KMS-11 (cell line): ENCODE measurements around the gene PROC.

Experiments used
- H2AFZ ChIP-seq: fragments of 200-600 bp; sonication (generic); 2 replicates; pipeline ENCODE4 v1.6.1; 2016; ENCODE audit warnings: antibody characterized with exemption, mixed run types, low read depth
- H3K27ac ChIP-seq: fragments of 200-600 bp; sonication (generic); 2 replicates; pipeline ENCODE4 v1.6.1; 2016; ENCODE audit warnings: mild to moderate bottlenecking, mixed run types
- H3K27me3 ChIP-seq: fragments of 200-600 bp; sonication (generic); 2 replicates; pipeline ENCODE4 v1.6.1; 2017; ENCODE audit warnings: mild to moderate bottlenecking, low read depth, mixed run types, moderate library complexity; ENCODE audit not compliant: insufficient read depth
- H3K36me3 ChIP-seq: fragments of 200-600 bp; sonication (generic); 2 replicates; pipeline ENCODE4 v1.6.1; 2017; ENCODE audit warnings: mild to moderate bottlenecking, mixed run types; ENCODE audit not compliant: insufficient read depth
- H3K4me1 ChIP-seq: fragments of 200-600 bp; sonication (generic); 2 replicates; pipeline ENCODE4 v1.6.1; 2016; ENCODE audit warnings: mild to moderate bottlenecking, low read depth, mixed run types; ENCODE audit not compliant: poor library complexity, severe bottlenecking
- H3K4me2 ChIP-seq: fragments of 200-600 bp; sonication (generic); 2 replicates; pipeline ENCODE4 v1.7.0; 2016; ENCODE audit warnings: mild to moderate bottlenecking, mixed run types
- H3K4me3 ChIP-seq: fragments of 200-600 bp; sonication (generic); IDR thresholded peaks from 2 replicates; pipeline ENCODE4 v1.6.1; 2017; ENCODE audit warnings: low read depth, low read length, mixed read lengths; ENCODE audit not compliant: insufficient read depth
- H3K79me2 ChIP-seq: fragments of 200-600 bp; sonication (generic); 2 replicates; pipeline ENCODE4 v1.6.1; 2016; ENCODE audit warnings: low read depth, mixed run types; ENCODE audit not compliant: insufficient read depth
- H3K9ac ChIP-seq: fragments of 200-600 bp; sonication (generic); 2 replicates; pipeline ENCODE4 v1.6.1; 2016; ENCODE audit warnings: mild to moderate bottlenecking, mixed run types
- H4K20me1 ChIP-seq: fragments of 200-600 bp; sonication (generic); 2 replicates; pipeline ENCODE4 v1.6.1; 2016; ENCODE audit warnings: mild to moderate bottlenecking, mixed run types; ENCODE audit not compliant: insufficient read depth
- TF ChIP-seq, protein P1 (sequence below): fragments of 200-600 bp; sonication (generic); conservative IDR thresholded peaks from 2 replicates; pipeline ENCODE4 v1.6.1; 2017; ENCODE audit warnings: low read depth, mild to moderate bottlenecking, antibody characterized with exemption, low read length, moderate library complexity, mixed read lengths

PROC gene

DNA sequence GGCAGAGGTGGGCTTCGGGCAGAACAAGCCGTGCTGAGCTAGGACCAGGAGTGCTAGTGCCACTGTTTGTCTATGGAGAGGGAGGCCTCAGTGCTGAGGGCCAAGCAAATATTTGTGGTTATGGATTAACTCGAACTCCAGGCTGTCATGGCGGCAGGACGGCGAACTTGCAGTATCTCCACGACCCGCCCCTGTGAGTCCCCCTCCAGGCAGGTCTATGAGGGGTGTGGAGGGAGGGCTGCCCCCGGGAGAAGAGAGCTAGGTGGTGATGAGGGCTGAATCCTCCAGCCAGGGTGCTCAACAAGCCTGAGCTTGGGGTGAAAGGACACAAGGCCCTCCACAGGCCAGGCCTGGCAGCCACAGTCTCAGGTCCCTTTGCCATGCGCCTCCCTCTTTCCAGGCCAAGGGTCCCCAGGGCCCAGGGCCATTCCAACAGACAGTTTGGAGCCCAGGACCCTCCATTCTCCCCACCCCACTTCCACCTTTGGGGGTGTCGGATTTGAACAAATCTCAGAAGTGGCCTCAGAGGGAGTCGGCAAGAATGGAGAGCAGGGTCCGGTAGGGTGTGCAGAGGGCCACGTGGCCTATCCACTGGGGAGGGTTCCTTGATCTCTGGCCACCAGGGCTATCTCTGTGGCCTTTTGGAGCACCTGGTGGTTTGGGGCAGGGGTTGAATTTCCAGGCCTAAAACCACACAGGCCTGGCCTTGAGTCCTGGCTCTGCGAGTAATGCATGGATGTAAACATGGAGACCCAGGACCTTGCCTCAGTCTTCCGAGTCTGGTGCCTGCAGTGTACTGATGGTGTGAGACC lies at the start of gene PROC:
PROC (plus strand) TSS at position 128 of the 812 bp plus-strand sequence. CDS start 1,516 bp downstream, outside the sequence.
- no peak within 1 kb of the TSS for H3K4me3 ChIP-seq
- no peak within 1 kb of the TSS for H3K4me2 ChIP-seq
- TF ChIP-seq, protein P1, sequence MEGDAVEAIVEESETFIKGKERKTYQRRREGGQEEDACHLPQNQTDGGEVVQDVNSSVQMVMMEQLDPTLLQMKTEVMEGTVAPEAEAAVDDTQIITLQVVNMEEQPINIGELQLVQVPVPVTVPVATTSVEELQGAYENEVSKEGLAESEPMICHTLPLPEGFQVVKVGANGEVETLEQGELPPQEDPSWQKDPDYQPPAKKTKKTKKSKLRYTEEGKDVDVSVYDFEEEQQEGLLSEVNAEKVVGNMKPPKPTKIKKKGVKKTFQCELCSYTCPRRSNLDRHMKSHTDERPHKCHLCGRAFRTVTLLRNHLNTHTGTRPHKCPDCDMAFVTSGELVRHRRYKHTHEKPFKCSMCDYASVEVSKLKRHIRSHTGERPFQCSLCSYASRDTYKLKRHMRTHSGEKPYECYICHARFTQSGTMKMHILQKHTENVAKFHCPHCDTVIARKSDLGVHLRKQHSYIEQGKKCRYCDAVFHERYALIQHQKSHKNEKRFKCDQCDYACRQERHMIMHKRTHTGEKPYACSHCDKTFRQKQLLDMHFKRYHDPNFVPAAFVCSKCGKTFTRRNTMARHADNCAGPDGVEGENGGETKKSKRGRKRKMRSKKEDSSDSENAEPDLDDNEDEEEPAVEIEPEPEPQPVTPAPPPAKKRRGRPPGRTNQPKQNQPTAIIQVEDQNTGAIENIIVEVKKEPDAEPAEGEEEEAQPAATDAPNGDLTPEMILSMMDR = no peak
- no peaks in the 10 kb centered on the region for H4K20me1 ChIP-seq
- H3K79me2 ChIP-seq = no peaks in the 10 kb centered on the region
- no peak within 1 kb of the TSS for H3K9ac ChIP-seq
- H2AFZ ChIP-seq = no peak within 1 kb of the TSS
- H3K27ac ChIP-seq = no peak within 1 kb of the TSS
- no peaks in the 10 kb centered on the region for H3K36me3 ChIP-seq
- no peaks in the 10 kb centered on the region for H3K27me3 ChIP-seq
- H3K4me1 ChIP-seq = peaks cover 6% of the 10 kb centered on the region

DNA sequence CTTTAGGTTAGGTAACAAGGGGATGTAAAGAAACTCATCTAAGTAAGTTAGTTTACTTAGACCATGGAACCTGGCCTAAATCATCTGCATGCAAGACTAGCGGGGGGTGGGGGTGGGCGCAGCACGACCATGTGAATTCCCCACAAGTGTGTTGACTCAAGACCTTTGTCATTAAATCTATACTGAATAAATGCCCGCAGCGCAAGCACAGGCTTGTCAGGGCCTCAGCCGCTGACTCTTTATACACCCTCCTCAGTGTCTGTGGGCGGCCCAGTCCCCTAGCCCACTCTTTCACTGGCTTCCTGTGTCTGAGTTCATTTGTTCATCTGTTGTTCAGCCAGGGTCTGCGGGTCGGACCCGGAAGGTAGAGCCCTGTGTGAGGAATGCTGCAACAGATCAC lies 48.2 kb upstream of the PROC start:
- H3K4me2 ChIP-seq = no peak overlapping the region
- TF ChIP-seq, protein P1 = no peak
- no peak overlapping the region for H3K27ac ChIP-seq
- no peak overlapping the region for H2AFZ ChIP-seq
- H3K79me2 ChIP-seq = peaks cover 16% of the 10 kb centered on the region; the same call in 1 of the 2 replicates
- H3K27me3 ChIP-seq = no peaks in the 10 kb centered on the region
- H4K20me1 ChIP-seq = no peaks in the 10 kb centered on the region
- no peaks in the 10 kb centered on the region for H3K36me3 ChIP-seq
- no peak overlapping the region for H3K4me3 ChIP-seq
- no peak overlapping the region for H3K9ac ChIP-seq
- no peaks in the 10 kb centered on the region for H3K4me1 ChIP-seq

DNA sequence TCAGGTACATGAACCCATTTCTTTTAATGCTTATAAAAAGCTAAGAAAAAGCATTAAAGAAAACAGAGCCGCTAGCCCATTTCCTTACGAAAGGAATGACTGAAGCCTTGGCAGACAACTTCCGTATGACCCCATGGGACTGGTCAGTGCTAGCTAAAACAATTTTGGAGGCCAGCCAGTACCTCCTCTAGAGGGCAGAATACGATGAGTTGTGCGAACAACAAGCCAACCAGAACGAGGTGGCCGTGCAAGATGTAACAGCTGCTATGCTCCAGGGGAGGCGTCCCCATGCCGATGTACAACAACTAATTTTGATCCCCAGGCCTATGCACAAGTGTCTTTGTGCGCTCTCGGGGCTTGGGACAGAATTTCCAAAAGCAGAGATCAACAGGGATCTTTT lies 47.2 kb upstream of the PROC start:
- no peak overlapping the region for H3K4me2 ChIP-seq
- no peak overlapping the region for H3K9ac ChIP-seq
- no peak overlapping the region for H2AFZ ChIP-seq
- H3K4me3 ChIP-seq = no peak overlapping the region
- no peaks in the 10 kb centered on the region for H3K36me3 ChIP-seq
- no peaks in the 10 kb centered on the region for H4K20me1 ChIP-seq
- TF ChIP-seq, protein P1 = no peak
- no peaks in the 10 kb centered on the region for H3K27me3 ChIP-seq
- H3K27ac ChIP-seq = no peak overlapping the region
- no peaks in the 10 kb centered on the region for H3K4me1 ChIP-seq
- peaks cover 16% of the 10 kb centered on the region; the same call in 1 of the 2 replicates for H3K79me2 ChIP-seq

DNA sequence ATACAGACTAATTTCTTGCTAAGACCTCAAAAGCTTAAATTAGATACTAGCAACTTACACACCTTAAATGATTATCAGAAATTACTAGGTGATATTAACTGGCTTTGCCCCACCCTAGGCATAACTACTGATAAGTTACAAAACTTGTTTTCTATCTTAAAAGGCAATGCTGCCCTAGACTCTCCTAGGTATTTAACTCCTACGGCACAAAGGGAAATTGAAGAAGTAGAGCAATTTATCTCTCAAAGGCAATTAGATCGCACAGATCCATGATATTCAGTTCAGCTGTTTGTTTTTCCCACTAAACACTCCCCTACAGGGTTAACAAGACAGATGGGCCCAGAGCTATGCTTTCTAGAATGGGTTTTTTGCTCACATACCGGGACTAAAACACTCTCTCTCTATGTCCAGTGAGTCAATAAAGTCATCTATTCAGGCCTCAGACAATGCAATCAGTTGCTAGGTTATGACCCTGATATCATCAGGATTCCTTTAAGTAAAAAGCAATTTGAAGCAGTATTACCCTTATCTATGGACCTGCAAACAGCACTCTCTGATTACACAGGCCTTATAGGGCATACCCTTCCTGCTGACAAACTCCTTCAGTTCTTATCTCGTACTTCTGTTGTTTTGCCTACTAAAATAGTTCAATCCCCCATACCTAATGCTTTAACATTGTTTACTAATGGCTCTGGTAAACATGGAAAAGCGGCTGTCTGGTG lies 44.7 kb upstream of the PROC start:
- H3K36me3 ChIP-seq = no peaks in the 10 kb centered on the region
- no peaks in the 10 kb centered on the region for H3K4me1 ChIP-seq
- no peak overlapping the region for H3K4me2 ChIP-seq
- no peak overlapping the region for H2AFZ ChIP-seq
- no peak overlapping the region for H3K4me3 ChIP-seq
- TF ChIP-seq, protein P1 = no peak
- H3K27me3 ChIP-seq = no peaks in the 10 kb centered on the region
- no peak overlapping the region for H3K27ac ChIP-seq
- H4K20me1 ChIP-seq = no peaks in the 10 kb centered on the region
- H3K9ac ChIP-seq = no peak overlapping the region
- H3K79me2 ChIP-seq = peaks cover 35% of the 10 kb centered on the region; the same call in 1 of the 2 replicates
